IPS-20b (cell line): ENCODE measurements around the gene NEU4.

Source experiments
- H3K27ac ChIP-seq: one replicate; pipeline ENCODE4 v1.5.1; 2013; ENCODE audit warnings: low read length
- H3K27me3 ChIP-seq: 2 replicates; pipeline ENCODE4 v1.6.1; 2013; ENCODE audit warnings: mild to moderate bottlenecking, low read length, inconsistent platforms; ENCODE audit not compliant: insufficient read depth
- H3K36me3 ChIP-seq: 2 replicates; pipeline ENCODE4 v1.6.1; 2013; ENCODE audit warnings: low read depth, mild to moderate bottlenecking, inconsistent platforms, low read length, moderate library complexity; ENCODE audit not compliant: insufficient read depth
- H3K4me1 ChIP-seq: 2 replicates; pipeline ENCODE4 v1.6.1; 2013; ENCODE audit warnings: mild to moderate bottlenecking, control low read depth, inconsistent platforms, low read length, moderate library complexity; ENCODE audit not compliant: insufficient read depth
- H3K4me3 ChIP-seq: 2 replicates; pipeline ENCODE4 v1.5.1; 2013; ENCODE audit warnings: mild to moderate bottlenecking, low read length, inconsistent platforms
- H3K9ac ChIP-seq: 2 replicates; pipeline ENCODE4 v1.6.1; 2013; ENCODE audit warnings: low read depth, mild to moderate bottlenecking, inconsistent platforms, low read length, moderate library complexity
- H3K9me3 ChIP-seq: 2 replicates; pipeline ENCODE4 v1.6.1; 2013; ENCODE audit warnings: mild to moderate bottlenecking, low read depth, low read length, inconsistent platforms; ENCODE audit not compliant: insufficient read depth

The NEU4 gene

GRCh38 chr2:241849616-241850543 is 40.9 kb downstream of the NEU4 start:
- Histone ChIP-seq H3K4me1 (no peaks in the 10 kb centered on the region), H3K4me3 (no peak overlapping the region), H3K36me3 (no peaks in the 10 kb centered on the region), H3K27ac (no peak overlapping the region), H3K9me3 (no peaks in the 10 kb centered on the region), H3K27me3 (peaks cover 16% of the 10 kb centered on the region), H3K9ac (no peak overlapping the region)

DNA sequence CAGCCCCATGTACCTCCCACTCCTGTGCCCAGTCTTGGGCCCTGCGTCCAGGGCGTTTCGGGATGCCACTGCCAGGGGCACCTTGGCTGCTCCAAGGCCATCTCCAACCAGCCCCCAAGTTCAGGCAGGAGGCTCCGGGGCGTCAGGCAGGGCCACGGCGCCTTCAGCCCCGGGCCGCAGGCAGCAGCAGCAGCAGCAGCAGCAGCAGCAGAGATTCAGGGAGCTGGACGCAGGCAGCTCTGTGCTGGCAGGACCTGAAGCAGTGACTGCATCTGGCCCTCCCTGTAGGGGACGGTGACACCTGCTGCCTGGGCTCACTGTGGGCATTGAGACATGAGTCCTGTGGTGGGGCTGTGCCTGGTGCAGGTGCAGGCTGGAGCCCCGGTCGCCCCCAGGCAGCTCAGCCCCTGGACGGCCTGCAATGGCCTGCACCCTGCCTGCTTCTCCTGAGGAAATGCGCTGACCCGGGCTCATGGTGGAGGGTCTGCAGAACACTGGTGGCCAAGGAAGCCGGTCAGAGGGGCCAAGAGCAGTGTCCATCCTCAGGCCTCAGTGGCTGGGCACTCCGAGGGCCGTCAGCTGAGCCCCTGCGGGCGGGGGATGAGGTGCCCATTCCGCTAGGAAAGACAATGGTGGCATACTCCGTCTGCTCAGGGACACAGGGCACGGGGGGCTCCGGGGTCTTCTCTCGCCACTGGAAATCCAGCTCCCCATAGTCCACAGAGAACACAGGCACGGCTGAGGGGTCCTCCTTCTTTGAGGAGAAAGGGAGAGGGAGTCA is 41.7 kb downstream of the NEU4 start:
- Histone ChIP-seq H3K4me3 (no peak overlapping the region), H3K4me1 (no peaks in the 10 kb centered on the region), H3K27ac (no peak overlapping the region), H3K9me3 (no peaks in the 10 kb centered on the region), H3K27me3 (peaks cover 8% of the 10 kb centered on the region), H3K9ac (no peak overlapping the region), H3K36me3 (no peaks in the 10 kb centered on the region)

- no peaks in the 10 kb centered on the region for H3K4me1 ChIP-seq
- no peaks in the 10 kb centered on the region for H3K9me3 ChIP-seq
- H3K27ac ChIP-seq: no peak overlapping the region
- H3K27me3 ChIP-seq: peaks cover 1% of the 10 kb centered on the region
- H3K9ac ChIP-seq: no peak overlapping the region
- H3K36me3 ChIP-seq: no peaks in the 10 kb centered on the region
- no peak overlapping the region for H3K4me3 ChIP-seq
These were observed 42.5 kb downstream of the NEU4 start for GRCh38 chr2:241851325-241852115.

GRCh38 chr2:241852116-241852980 is 43.4 kb downstream of the NEU4 start:
- Histone ChIP-seq H3K27me3 (no peaks in the 10 kb centered on the region), H3K4me1 (no peaks in the 10 kb centered on the region), H3K27ac (no peak overlapping the region), H3K9me3 (no peaks in the 10 kb centered on the region), H3K4me3 (no peak overlapping the region), H3K36me3 (no peaks in the 10 kb centered on the region), H3K9ac (no peak overlapping the region)

DNA sequence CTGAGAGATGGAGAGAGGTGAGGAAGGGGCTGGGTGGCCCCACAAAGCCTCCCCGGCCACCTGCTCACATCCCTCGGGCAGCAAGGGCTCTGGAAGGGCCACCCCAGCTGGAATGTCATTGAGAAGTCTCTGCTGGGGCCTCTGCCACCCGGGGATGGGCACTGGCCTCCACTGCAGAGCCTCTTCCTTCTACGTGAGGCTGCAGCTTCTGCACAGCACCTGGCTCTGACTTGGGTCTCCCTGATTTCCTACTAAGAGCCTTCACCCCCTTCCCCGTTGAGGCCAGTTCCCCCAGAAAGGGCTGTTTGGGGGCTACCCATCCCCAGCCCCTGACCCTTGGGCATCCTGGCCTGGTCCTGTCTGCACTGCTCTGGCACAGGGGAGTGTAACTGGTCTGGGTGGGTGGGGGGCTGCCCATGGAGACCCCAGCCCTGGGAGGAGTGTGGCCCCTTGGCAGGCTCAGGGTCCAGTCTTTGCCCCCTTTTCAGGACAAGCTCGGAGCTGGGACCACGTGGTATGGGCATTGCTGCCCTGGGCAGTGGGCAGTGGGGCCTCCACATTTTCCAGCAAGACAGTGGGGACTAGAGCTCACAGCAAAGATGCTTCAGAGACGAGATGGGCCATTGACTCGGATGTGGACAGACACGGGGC is 44.1 kb downstream of the NEU4 start:
- H3K27ac ChIP-seq: no peak overlapping the region
- H3K4me3 ChIP-seq: no peak overlapping the region
- H3K27me3 ChIP-seq: no peaks in the 10 kb centered on the region
- no peaks in the 10 kb centered on the region for H3K4me1 ChIP-seq
- H3K36me3 ChIP-seq: no peaks in the 10 kb centered on the region
- no peaks in the 10 kb centered on the region for H3K9me3 ChIP-seq
- H3K9ac ChIP-seq: no peak overlapping the region

DNA sequence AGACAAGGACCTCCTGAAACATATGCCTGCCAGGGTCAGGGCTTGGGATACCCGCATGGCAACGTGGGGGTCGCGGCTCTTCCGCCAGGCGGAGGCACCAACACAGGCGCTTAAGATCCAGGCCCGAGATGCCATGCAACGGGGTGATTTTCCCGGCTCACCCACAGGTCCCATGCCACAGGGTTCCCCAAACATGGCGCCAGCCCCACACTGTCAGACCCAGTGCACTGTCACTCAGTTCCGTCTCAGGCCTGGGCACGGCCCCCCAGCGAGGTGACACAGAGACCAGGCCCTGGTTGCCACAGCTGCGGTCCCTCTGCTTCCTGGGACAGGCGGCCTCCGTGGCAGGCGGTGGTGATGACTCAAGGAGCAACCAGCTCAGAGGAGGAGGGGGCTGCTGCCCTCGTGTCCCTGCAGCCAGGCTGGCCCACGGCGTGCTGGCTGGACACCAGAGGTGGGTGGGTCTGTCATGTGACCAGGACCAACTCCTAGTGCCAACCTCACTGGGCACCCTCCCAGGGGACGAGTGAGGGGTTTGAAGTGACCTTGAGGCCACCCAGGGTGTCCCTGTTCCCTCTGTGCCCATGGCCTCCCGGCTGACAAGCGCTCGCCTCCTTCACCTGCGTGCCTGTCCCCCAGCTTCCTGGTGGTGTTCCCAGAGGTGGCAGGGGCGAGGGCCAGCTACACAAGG is 44.8 kb downstream of the NEU4 start:
- no peaks in the 10 kb centered on the region for H3K9me3 ChIP-seq
- no peak overlapping the region for H3K4me3 ChIP-seq
- no peaks in the 10 kb centered on the region for H3K36me3 ChIP-seq
- H3K9ac ChIP-seq: no peak overlapping the region
- no peak overlapping the region for H3K27ac ChIP-seq
- H3K27me3 ChIP-seq: no peaks in the 10 kb centered on the region
- no peaks in the 10 kb centered on the region for H3K4me1 ChIP-seq

- Histone ChIP-seq H3K9ac (no peak overlapping the region), H3K27ac (no peak overlapping the region), H3K4me1 (no peaks in the 10 kb centered on the region)
These were observed 45.6 kb downstream of the NEU4 start for GRCh38 chr2:241854342-241855244.

DNA sequence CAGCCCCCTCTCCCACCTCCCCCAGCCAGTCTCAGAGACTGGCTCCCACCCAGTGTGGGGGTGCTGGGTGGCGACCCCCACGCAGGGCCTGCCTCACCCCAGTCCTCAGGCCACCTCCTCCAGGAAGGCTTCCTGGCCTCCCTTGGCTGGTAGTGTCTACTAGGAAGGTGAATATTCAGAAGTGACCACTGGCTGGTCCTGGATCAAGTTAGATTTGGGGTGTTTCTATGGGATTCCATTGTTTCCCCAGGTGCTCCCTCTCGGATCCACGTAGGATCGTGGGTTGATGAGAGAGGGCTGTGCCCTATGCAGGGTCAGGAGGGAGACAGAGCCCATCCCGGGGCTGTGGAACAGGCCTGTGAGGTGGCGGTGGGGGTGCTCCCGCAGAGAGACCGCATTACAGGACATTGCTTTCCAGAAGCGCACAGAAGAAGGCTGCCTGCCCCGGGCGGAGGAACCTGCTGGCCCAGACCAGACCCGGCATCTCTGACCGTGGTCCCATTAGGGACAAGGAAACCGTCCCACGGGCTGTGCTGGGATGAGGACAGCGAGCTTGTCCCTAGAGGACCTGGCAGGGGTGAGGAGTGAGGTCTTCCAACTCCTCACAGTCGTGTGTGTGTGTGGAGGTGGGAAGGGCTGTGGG is 46.4 kb downstream of the NEU4 start:
- Histone ChIP-seq H3K27ac (no peak overlapping the region), H3K27me3 (no peaks in the 10 kb centered on the region), H3K9me3 (no peaks in the 10 kb centered on the region), H3K36me3 (no peaks in the 10 kb centered on the region), H3K4me1 (no peaks in the 10 kb centered on the region), H3K4me3 (no peak overlapping the region), H3K9ac (no peak overlapping the region)

More at GRCh38 chr2:241854342-241855244, 45.6 kb downstream of the NEU4 start:
- Histone ChIP-seq H3K36me3 (no peaks in the 10 kb centered on the region), H3K4me3 (no peak overlapping the region), H3K9me3 (no peaks in the 10 kb centered on the region), H3K27me3 (no peaks in the 10 kb centered on the region)

DNA sequence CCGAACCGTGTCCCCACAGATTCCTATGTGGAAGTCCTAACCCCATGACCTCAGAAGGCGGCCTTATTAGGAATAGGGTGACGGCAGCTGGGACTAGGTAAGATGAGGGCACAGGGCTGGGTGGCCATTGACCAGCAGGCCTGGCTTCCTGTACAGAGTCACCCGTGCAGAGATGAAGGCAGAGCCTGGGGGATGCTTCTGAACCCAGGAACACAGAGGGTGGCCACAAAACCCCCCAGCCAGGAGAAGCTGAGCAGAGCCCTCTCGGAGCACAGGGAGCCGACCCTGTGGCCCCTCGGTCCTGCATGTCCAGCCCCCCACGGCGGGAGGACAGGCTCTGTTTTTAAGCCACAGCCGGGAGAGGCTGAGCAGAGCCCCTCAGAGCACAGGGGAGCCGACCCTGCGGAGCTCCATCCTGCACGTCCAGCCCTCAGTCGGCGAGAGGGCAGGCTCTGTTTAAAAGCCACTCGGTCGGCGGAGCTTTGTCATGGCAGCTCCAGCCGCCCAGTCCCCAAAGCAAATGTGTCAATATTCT is 47.0 kb downstream of the NEU4 start:
- H3K27me3 ChIP-seq: no peaks in the 10 kb centered on the region
- H3K9ac ChIP-seq: no peak overlapping the region
- H3K36me3 ChIP-seq: no peaks in the 10 kb centered on the region
- H3K4me1 ChIP-seq: no peaks in the 10 kb centered on the region
- no peaks in the 10 kb centered on the region for H3K9me3 ChIP-seq
- no peak overlapping the region for H3K4me3 ChIP-seq
- H3K27ac ChIP-seq: no peak overlapping the region
